ENCODE measurements around the gene ZNF821.
A peak's percentile ranks its signal among the peaks of the same experiment; 100 is the strongest.
"Not testable (repeated sequence)": the region's sequence is repeated elsewhere in the genome, so short reads cannot be mapped to it uniquely, and the experiment has no call there.

ZNF821 gene

DNA sequence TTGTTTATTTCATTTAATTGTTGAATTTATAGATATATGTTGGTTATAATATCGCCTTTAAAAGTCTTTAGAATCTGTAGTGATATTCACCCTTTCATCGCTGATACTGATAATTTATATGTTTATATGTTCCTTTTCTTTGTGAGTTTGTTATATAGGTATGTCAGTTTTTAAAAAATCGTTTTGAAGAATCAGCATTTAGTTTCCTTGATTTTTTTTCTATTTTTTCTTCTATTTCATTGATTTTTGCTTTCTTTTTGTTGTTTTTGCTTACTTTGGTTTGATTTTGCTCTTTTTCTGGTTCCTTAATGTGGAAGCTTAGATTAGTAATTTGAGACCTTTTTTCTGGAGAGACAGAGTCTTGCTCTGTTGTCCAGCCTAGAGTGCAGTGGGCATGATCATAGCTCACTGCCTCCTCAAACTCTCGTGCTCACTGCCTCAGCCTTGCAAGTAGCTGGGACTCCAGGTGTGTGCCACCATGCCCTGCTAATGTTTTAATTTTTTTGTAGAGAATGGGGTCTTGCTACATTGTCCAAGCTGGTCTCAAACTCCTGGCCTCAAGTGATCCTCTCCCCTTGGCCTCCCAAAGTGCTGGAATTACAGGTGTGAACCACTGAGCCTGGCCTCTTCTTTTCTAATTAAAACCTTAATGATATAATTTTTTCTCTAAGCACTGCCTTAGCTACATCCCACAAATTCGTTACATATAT lies 18.8 kb upstream of the ZNF821 start:
- no peak for DNase-seq (ENCODE audit: low read depth in 2 of 2)

GRCh38 chr16:71899171-71899570 lies 15.2 kb upstream of the ZNF821 start:
- no peak for DNase-seq (ENCODE audit: low read depth in 2 of 2)

DNA sequence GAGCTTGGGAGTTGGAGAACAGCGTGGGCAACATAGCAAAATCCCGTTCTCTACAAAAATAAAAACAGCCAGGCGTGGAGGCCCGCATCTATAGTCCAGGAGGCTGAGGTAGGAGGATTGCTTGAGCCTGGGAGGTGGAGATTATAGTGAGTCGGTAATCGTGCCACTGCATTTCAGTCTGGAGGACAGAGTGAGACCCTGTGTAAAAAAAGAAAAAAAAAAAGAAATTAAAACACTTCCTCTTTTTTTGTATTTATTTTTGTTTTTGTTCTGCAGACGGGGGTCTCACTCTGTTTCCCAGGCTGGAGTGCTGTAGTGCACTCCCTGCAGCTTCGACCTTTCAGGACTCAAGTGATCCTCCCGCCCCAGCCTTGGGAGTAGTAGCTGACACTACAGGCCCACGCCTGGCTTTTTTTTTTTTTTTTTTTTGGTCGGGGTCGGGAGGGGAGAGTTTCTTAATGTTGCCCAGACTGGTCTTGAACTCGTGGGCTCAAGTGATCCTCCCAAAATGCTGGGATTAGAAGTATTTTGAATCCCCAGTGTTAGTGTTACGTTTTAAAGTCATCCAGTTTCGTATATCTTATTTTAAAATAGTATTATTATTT lies 12.9 kb upstream of the ZNF821 start:
- no peak for DNase-seq (ENCODE audit: low read depth in 2 of 2)

DNA sequence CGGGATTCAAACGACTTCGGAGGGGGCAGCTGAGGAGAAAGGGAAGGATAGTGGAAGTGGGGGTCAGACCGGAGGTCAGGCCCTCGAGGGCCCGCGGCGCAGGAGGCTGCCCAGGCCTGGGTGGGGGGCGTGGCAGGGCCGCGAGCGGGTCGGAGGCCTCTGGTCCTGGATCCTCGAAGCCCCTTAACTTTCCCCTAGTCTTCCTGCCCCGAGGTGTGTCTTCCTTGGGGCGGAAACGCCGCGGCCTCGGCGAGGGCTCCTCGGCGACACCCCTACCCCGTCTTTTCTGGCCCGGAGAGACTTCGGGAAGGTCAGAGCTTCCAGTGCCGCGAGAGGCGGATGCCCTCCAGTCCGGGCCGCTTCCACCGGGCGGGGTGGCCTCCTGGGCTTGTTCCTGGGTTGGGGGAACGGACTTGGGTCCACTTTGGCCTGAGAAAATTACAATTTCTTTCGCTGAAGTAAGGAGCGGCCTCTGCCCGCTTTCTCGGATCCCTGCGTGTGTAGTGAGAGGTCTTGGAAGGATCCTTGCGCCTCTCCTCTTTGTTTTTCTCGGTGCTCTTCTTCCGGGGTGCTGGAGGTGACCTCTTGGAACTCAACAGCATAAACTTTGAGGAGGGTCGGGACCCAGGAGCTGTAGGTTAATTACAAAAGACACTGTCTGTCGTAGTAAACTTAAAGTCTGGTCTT lies 11.8 kb upstream of the ZNF821 start:
- peak in 1 of 2 experiments; percentile 5 for DNase-seq (ENCODE audit: low read depth in 2 of 2)

- DNase-seq (ENCODE audit: low read depth in 2 of 2), result peak; percentile 96 to 98
These were observed 11.1 kb upstream of the ZNF821 start, which contains the start of gene IST1 for GRCh38 chr16:71894921-71895678. Gene IST1 (plus strand): TSS chr16:71895531. CDS start chr16:71915641, 20,110 bp downstream.

DNA sequence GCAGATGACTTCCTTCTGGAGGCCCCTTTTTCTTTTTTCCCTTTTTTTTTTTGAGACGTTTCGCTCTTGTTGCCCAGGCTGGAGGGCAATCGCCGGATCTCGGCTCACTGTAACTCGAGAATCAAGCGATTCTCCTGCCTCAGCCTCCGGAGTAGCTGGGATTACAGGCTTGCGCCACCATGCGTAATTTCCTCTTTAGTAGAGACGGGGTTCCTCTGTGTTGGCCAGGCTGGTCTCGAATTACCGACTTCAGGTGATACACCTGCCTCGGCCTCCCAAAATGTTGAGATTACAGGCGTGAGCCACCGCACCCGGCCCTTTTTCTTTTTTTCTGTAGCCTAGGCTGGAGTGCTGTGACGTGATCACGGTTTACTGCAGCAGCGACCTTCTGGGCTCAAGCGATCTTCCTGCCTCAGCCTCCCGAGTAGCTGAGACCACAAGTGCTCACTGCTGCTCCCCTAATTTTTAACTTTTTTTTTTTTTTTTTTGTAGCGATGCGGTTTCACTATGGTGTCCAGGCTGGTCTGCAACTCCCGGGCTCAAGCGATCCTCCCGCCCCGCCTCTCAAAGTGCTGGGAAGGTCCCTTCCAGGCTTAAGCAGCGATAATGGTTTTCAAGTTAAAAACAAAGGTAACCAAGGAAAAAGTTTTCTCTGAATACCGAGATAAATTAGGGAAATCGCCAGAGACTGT lies 10.4 kb upstream of the ZNF821 start:
- DNase-seq (ENCODE audit: low read depth in 2 of 2), result peak in 1 of 2 experiments; percentile 17

GRCh38 chr16:71893888-71894228 lies 9.9 kb upstream of the ZNF821 start:
- DNase-seq (ENCODE audit: low read depth in 2 of 2), result no peak

DNA sequence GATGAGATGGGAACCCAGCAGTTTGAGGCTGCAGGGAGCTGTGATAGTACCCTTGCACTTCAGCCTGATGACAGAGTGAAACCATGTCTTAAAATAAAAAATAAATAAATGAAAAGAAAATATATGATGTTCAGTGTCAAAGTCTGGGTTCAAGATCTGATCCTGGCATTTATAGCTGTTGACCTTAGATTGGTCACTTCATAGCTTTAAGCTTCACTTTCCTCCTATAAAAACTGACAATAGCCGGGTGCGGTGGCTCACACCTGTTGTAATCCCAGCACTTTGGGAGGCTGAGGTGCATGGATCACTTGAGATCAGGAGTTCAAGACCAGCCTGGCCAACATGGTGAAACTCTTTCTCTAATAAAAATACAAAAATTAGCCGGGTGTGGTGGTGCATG lies 5.2 kb upstream of the ZNF821 start:
- no peak for DNase-seq (ENCODE audit: low read depth in 2 of 2)

GRCh38 chr16:71885261-71885650 lies 1.3 kb upstream of the ZNF821 start:
- no peak for DNase-seq (ENCODE audit: low read depth in 2 of 2)

DNA sequence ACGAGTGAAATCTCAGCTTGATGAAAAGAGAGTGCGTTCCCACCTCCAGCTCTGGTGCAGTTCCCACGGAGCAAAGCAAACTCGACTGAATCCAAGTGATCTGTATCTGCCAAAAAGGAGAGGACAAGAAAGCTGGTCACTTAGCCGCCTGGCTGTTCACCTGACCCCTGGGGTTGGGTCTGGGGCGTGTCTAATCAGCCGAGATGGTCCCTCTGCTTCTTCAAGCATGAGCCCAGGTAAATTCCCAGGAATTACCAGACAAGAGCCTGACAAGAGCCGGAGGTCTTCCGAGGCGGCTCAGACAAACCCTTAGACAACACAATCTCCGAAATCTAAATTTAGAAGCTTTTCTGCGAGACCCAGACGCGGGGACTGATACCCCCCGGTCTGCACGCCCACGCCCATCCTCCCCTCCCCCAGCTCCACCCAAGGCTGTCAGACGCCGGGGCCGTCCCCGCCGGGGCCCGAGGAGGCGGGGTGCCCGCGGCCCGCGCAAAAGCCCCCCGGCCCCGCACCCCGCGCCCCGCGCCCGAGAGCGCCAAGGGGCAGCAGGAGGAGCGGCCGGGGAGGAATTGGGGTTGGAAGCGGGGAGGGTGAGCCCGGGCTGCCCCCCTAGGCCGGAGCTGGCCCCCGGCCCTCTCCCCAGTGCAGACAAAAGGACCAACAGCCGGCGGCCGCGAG lies 674 bp downstream of the ZNF821 start:
- peak in 1 of 2 experiments; percentile 28 for DNase-seq (ENCODE audit: low read depth in 2 of 2)

- peak; percentile 51 to 71 for DNase-seq (ENCODE audit: low read depth in 2 of 2)
These were observed 1.3 kb downstream of the ZNF821 start for GRCh38 chr16:71882505-71883167.

- DNase-seq (ENCODE audit: low read depth in 2 of 2), result no peak
These were observed 3.8 kb downstream of the ZNF821 start for GRCh38 chr16:71880176-71880575.

DNA sequence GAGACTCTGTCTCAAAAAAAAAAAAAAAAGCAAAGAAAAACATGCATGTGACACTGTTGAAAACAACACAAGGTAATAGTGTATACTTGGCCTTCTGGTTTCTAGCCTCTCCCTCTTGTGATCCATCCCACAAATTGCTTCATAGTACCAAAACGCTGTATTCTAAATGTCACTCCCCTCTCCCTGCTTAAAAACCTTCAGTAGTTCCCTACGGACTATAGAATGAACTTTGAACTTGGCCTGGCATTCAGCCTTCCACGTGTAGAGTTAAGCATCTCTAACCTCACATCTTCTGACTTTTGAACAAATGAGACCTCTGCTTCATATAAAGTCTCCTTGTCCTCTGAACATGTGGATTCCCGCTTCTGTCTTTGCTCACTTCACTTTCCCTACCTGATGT lies 5.1 kb downstream of the ZNF821 start:
- no peak for DNase-seq (ENCODE audit: low read depth in 2 of 2)

- DNase-seq (ENCODE audit: low read depth in 2 of 2), result no peak
These were observed 10.8 kb downstream of the ZNF821 start for GRCh38 chr16:71873199-71873598.

DNA sequence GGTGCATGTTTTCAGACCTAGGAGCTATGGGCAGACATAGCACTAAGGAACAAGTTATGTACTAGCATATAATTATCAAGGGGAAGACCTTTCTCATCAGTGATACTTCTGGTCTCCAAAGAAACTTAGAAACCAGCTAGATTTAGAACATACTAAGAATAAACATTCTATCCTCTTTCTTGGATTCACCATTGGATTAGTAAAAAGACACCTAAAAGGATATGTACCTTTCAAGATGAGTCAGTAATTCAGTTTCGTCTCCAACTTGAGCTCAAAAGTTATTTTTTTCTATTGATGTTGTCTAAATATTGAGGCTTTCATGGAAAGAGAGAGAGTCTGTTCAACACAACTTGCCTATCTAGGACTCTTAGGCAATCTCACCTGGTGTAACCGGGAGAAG lies 13.2 kb downstream of the ZNF821 start:
- DNase-seq (ENCODE audit: low read depth in 2 of 2), result no peak

DNA sequence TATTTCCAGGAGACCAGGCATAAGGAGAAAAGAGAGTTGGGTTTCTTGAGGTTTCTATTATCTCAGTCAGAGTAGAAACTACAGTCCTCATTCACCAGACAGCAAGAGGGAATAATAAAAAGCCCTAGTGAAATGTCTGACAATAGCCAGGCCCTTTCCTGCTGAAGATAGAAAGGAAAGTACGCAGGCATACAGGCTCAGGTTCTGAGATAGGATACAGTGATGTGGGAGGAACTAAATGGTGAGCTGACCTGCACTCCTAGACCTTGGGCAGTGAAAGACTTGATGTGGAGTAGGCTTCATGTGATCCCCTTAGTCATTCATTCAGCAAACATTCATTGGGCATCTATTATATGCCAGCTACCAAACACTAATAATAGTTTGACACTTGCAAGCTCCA lies 14.9 kb downstream of the ZNF821 start:
- no peak for DNase-seq (ENCODE audit: low read depth in 2 of 2)

- DNase-seq (ENCODE audit: low read depth in 2 of 2), result no peak
These were observed 16.0 kb downstream of the ZNF821 start for GRCh38 chr16:71867939-71868338.

DNA sequence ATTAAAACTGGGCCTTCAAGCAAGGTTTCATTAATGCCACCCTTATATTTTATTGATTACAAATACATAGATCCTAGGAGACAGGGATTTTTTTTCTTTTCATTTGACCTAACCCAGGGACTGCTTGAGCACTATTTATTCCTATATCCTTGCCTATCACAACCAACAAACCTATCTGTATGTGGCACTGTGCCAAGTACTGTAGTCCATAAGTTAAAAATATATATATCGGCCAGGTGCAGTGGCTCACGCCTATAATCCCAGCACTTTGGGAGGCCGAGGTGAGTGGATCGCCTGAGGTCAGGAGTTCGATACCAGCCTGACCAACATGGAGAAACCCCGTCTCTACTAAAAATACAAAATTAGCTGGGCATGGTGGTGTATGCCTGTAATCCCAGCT lies 16.8 kb downstream of the ZNF821 start:
- not testable (repeated sequence) for DNase-seq (ENCODE audit: low read depth in 2 of 2)

GRCh38 chr16:71865173-71865863 lies 18.7 kb downstream of the ZNF821 start:
- no peak for DNase-seq (ENCODE audit: low read depth in 2 of 2)

GRCh38 chr16:71863995-71864394 lies 20.0 kb downstream of the ZNF821 start:
- DNase-seq (ENCODE audit: low read depth in 2 of 2), result no peak
